ENCODE results near the gene CARD11. TPM values are rescaled to one million over a fixed set of nuclear protein-coding genes. Genes with fewer than 3 reads are reported as not detected.

The CARD11 gene
- total and polyA plus RNA-seq, 2 experiments from 2014 or later, result 17.7 to 29.0 TPM

DNA sequence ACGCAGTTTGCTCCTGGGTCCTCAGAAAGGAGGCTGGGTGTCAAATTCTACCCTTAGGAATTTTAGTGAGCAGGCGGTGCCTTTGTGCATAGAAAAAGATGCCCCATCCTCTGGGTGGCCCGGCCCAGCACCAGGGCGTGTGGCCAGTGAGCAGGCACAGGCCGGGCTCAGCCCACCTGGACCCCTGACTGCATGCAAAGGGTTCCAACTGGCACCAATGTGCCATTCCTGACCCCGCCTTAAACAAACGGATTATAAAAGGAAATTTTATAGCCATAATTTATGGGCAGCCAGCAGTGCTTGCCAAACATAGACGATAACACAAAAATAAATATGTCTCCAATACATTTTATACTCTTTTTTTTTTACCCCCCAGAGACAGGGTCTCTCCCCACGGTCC, 159.5 kb downstream of the CARD11 start:
- H4K20me1 ChIP-seq (replicated peaks; ENCODE audit: insufficient read depth), result no peaks in the 10 kb centered on the region
- H3K4me3 ChIP-seq, result no peak overlapping the region
- peaks cover 39% of the 10 kb centered on the region for H3K4me1 Mint-ChIP-seq
- H3K27me3 Mint-ChIP-seq (ENCODE audit: insufficient read depth, low read depth, poor library complexity), result peaks cover 10% of the 10 kb centered on the region
- no peaks in the 10 kb centered on the region for H3K27me3 ChIP-seq (ENCODE audit: insufficient read depth)
- no peak overlapping the region for H3K27ac Mint-ChIP-seq
- H3K79me2 ChIP-seq (replicated peaks; ENCODE audit: insufficient read depth), result no peaks in the 10 kb centered on the region
- no peak overlapping the region for H3K27ac ChIP-seq (ENCODE audit: low read depth)
- DNase-seq (ENCODE audit: low spot score) (no peak), ATAC-seq (no peak)
- no peak overlapping the region for H3K4me3 Mint-ChIP-seq
- no peaks in the 10 kb centered on the region for H3K36me3 ChIP-seq (ENCODE audit: insufficient read depth)
- H3K9me3 Mint-ChIP-seq, result no peaks in the 10 kb centered on the region
- H3K9me2 ChIP-seq (ENCODE audit: insufficient read depth), result no peaks in the 10 kb centered on the region
- 0 out of 2 replicates have a peak overlapping the region, but pooled peaks have one; percentile 32 for H2AFZ ChIP-seq
- TF ChIP-seq, protein P1, sequence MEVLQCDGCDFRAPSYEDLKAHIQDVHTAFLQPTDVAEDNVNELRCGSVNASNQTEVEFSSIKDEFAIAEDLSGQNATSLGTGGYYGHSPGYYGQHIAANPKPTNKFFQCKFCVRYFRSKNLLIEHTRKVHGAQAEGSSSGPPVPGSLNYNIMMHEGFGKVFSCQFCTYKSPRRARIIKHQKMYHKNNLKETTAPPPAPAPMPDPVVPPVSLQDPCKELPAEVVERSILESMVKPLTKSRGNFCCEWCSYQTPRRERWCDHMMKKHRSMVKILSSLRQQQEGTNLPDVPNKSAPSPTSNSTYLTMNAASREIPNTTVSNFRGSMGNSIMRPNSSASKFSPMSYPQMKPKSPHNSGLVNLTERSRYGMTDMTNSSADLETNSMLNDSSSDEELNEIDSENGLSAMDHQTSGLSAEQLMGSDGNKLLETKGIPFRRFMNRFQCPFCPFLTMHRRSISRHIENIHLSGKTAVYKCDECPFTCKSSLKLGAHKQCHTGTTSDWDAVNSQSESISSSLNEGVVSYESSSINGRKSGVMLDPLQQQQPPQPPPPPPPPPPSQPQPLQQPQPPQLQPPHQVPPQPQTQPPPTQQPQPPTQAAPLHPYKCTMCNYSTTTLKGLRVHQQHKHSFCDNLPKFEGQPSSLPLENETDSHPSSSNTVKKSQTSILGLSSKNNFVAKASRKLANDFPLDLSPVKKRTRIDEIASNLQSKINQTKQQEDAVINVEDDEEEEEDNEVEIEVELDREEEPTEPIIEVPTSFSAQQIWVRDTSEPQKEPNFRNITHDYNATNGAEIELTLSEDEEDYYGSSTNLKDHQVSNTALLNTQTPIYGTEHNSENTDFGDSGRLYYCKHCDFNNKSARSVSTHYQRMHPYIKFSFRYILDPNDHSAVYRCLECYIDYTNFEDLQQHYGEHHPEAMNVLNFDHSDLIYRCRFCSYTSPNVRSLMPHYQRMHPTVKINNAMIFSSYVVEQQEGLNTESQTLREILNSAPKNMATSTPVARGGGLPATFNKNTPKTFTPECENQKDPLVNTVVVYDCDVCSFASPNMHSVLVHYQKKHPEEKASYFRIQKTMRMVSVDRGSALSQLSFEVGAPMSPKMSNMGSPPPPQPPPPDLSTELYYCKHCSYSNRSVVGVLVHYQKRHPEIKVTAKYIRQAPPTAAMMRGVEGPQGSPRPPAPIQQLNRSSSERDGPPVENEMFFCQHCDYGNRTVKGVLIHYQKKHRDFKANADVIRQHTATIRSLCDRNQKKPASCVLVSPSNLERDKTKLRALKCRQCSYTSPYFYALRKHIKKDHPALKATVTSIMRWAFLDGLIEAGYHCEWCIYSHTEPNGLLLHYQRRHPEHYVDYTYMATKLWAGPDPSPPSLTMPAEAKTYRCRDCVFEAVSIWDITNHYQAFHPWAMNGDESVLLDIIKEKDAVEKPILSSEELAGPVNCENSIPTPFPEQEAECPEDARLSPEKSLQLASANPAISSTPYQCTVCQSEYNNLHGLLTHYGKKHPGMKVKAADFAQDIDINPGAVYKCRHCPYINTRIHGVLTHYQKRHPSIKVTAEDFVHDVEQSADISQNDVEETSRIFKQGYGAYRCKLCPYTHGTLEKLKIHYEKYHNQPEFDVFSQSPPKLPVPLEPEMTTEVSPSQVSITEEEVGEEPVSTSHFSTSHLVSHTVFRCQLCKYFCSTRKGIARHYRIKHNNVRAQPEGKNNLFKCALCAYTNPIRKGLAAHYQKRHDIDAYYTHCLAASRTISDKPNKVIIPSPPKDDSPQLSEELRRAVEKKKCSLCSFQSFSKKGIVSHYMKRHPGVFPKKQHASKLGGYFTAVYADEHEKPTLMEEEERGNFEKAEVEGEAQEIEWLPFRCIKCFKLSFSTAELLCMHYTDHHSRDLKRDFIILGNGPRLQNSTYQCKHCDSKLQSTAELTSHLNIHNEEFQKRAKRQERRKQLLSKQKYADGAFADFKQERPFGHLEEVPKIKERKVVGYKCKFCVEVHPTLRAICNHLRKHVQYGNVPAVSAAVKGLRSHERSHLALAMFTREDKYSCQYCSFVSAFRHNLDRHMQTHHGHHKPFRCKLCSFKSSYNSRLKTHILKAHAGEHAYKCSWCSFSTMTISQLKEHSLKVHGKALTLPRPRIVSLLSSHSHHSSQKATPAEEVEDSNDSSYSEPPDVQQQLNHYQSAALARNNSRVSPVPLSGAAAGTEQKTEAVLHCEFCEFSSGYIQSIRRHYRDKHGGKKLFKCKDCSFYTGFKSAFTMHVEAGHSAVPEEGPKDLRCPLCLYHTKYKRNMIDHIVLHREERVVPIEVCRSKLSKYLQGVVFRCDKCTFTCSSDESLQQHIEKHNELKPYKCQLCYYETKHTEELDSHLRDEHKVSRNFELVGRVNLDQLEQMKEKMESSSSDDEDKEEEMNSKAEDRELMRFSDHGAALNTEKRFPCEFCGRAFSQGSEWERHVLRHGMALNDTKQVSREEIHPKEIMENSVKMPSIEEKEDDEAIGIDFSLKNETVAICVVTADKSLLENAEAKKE (CRISPR knock-in tag; IDR thresholded peaks at IDR 0.05), result no peak
- no peak for TF ChIP-seq JUNB (IDR thresholded peaks at IDR 0.05; ENCODE audit: unreplicated experiment)
- TF ChIP-seq CREB1 (CRISPR knock-in tag; IDR thresholded peaks at IDR 0.05; ENCODE audit: low read depth), result no peak
- TF ChIP-seq EZH2phosphoT487 (IDR thresholded peaks at IDR 0.05; ENCODE audit: unreplicated experiment), result no peak
- no peak for TF ChIP-seq ZNF331 (CRISPR knock-in tag; IDR thresholded peaks at IDR 0.05; ENCODE audit: low read depth)
- peaks cover 14% of the 10 kb centered on the region for H3F3A ChIP-seq (replicated peaks; ENCODE audit: low read depth)
- no peaks in the 10 kb centered on the region for H3K36me3 Mint-ChIP-seq (ENCODE audit: low read depth)
- peaks cover 20% of the 10 kb centered on the region for H3K4me1 ChIP-seq (ENCODE audit: insufficient read depth)
- H3K4me2 ChIP-seq, result no peak overlapping the region

DNA sequence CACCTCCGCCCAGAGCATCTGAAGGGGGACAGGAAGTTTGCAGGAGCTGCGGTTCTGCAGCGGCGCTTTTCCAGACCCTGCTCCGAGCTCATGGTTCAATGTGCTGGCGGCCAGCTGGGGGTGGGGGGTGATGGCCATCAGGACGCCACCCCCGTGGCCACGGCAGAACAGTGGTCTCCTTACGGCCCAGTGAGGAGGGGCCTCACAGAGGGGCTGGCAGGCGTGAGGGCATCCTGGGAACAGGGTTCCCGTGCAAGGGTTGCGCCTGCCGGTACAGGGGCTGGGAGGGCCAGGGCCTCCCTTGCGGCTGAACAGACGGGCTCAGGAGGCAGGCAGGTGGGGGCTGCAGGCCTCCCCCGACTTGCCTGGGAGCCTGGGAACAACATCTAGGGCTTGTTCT, 160.6 kb downstream of the CARD11 start:
- peaks cover 10% of the 10 kb centered on the region for H3K27me3 Mint-ChIP-seq (ENCODE audit: insufficient read depth, low read depth, poor library complexity)
- Histone ChIP-seq H3K4me3 (no peak overlapping the region), H3F3A (replicated peaks; ENCODE audit: low read depth) (peaks cover 15% of the 10 kb centered on the region), H3K27ac (ENCODE audit: low read depth) (no peak overlapping the region), H3K27me3 (ENCODE audit: insufficient read depth) (no peaks in the 10 kb centered on the region), H3K79me2 (replicated peaks; ENCODE audit: insufficient read depth) (no peaks in the 10 kb centered on the region), H3K36me3 (ENCODE audit: insufficient read depth) (no peaks in the 10 kb centered on the region), H3K4me2 (no peak overlapping the region), H4K20me1 (replicated peaks; ENCODE audit: insufficient read depth) (no peaks in the 10 kb centered on the region), H3K9me2 (ENCODE audit: insufficient read depth) (no peaks in the 10 kb centered on the region), H3K4me1 (ENCODE audit: insufficient read depth) (peaks cover 20% of the 10 kb centered on the region), H2AFZ (peak overlapping the region; percentile 72; the same call in 1 of the 2 replicates)
- H3K4me1 Mint-ChIP-seq, result peaks cover 42% of the 10 kb centered on the region
- no peak for TF ChIP-seq ZNF114 (CRISPR knock-in tag; IDR thresholded peaks at IDR 0.05)
- TF ChIP-seq, protein P2, sequence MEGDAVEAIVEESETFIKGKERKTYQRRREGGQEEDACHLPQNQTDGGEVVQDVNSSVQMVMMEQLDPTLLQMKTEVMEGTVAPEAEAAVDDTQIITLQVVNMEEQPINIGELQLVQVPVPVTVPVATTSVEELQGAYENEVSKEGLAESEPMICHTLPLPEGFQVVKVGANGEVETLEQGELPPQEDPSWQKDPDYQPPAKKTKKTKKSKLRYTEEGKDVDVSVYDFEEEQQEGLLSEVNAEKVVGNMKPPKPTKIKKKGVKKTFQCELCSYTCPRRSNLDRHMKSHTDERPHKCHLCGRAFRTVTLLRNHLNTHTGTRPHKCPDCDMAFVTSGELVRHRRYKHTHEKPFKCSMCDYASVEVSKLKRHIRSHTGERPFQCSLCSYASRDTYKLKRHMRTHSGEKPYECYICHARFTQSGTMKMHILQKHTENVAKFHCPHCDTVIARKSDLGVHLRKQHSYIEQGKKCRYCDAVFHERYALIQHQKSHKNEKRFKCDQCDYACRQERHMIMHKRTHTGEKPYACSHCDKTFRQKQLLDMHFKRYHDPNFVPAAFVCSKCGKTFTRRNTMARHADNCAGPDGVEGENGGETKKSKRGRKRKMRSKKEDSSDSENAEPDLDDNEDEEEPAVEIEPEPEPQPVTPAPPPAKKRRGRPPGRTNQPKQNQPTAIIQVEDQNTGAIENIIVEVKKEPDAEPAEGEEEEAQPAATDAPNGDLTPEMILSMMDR (conservative IDR thresholded peaks at IDR 0.05; ENCODE audit: low read depth in 2 of 2), result no peak
- no peak for TF ChIP-seq STAT1 (IDR thresholded peaks at IDR 0.05; ENCODE audit: unreplicated experiment)
- H3K4me3 Mint-ChIP-seq, result no peak overlapping the region
- no peaks in the 10 kb centered on the region for H3K9me3 Mint-ChIP-seq
- no peak for DNase-seq (ENCODE audit: low spot score)
- H3K36me3 Mint-ChIP-seq (ENCODE audit: low read depth), result no peaks in the 10 kb centered on the region
- H3K27ac Mint-ChIP-seq, result no peak overlapping the region
- ATAC-seq, result no peak
